ENCODE results near the gene TMEM88. TPM values are rescaled to one million over a fixed set of nuclear protein-coding genes. Genes with fewer than 3 reads are reported as not detected.

The TMEM88 gene
- total and polyA plus RNA-seq, 2 of the 8 experiments (the other 6 are each of a cell fraction or from before 2014, with no cell fraction given), result 0.69 to 8.8 TPM

GRCh38 chr17:7856811-7857712 is 2.2 kb downstream of the TMEM88 start, which contains the start of gene NAA38 (continued):
- TF ChIP-seq TEAD4 (IDR thresholded peaks at IDR 0.05; ENCODE audit: low read depth, low read length), result no peak
- peak; percentile 99 for TF ChIP-seq KDM4A (IDR thresholded peaks at IDR 0.05; ENCODE audit: low read depth, low read length, severe bottlenecking)
- peak; percentile 39; the same call in 1 of the 2 replicates for TF ChIP-seq CREB1 (IDR thresholded peaks at IDR 0.05)
- no peak for TF ChIP-seq RNF2 (IDR thresholded peaks at IDR 0.05; ENCODE audit: borderline replicate concordance, low read depth, low read length, missing control alignments, poor library complexity, severe bottlenecking)
- no peak for TF ChIP-seq KDM1A (IDR thresholded peaks at IDR 0.05; ENCODE audit: borderline replicate concordance, low read length)
- peak; percentile 85 for TF ChIP-seq RBBP5 (IDR thresholded peaks at IDR 0.05; ENCODE audit: borderline replicate concordance, low read depth, low read length)
- TF ChIP-seq TBP (IDR thresholded peaks at IDR 0.05; ENCODE audit: low read depth, low read length), result 0 out of 2 replicates have a peak, but pooled peaks have one; percentile 39
- TF ChIP-seq TAF1 (IDR thresholded peaks at IDR 0.05; ENCODE audit: low read depth, low read length), result peak; percentile 53
- no peak; a peak in 1 of 3 replicates for TF ChIP-seq POLR2A (IDR thresholded peaks at IDR 0.05; ENCODE audit: control extremely low read depth in 1 of 2, low read depth in 2 of 2, low read length in 2 of 2)
- peak; percentile 97 for TF ChIP-seq ATF2 (IDR thresholded peaks at IDR 0.05; ENCODE audit: low read length)
- no peak for TF ChIP-seq SP2 (IDR thresholded peaks at IDR 0.05; ENCODE audit: low read length)
- no peak for TF ChIP-seq ZNF274 (IDR thresholded peaks at IDR 0.05; ENCODE audit: borderline replicate concordance, extremely low read depth, low read length)
- no peak for TF ChIP-seq FOSL1 (IDR thresholded peaks at IDR 0.05; ENCODE audit: insufficient read depth, low read depth, low read length)
